CD4-positive, alpha-beta memory T cell (primary cell): Measurements from ENCODE around the gene DNAJB14. TPM values are rescaled to one million over a fixed set of nuclear protein-coding genes. Genes with fewer than 3 reads are reported as not detected.

Source experiments
- CTCF ChIA-PET: fragments of 350-600 bp; sonication (Branson Sonifier 250); formaldehyde crosslinking; loops from one replicate; lab custom pipeline; 2021; ENCODE audit warnings: inconsistent platforms; ENCODE audit not compliant: partially characterized antibody; lab: Charles Lee
- POLR2A ChIA-PET: fragments of 350-600 bp; sonication (Branson Sonifier 250); formaldehyde crosslinking; loops from one replicate; lab custom pipeline; 2021; ENCODE audit not compliant: partially characterized antibody; lab: Charles Lee
- DNase-seq, 5 donors: peaks; one replicate each; pipeline versions ENCODE4 v3.0.0 to v3.0.0-alpha.2; 2020 to 2022; ENCODE audit warnings: mixed read lengths in 1 of 5
- H3K27ac ChIP-seq: one replicate; pipeline ENCODE4 v1.7.0; 2013; ENCODE audit warnings: low read depth, low read length
- H3K27me3 ChIP-seq: 2 replicates; pipeline ENCODE4 v1.7.0; 2013; ENCODE audit warnings: mild to moderate bottlenecking, low read length, moderate library complexity; ENCODE audit not compliant: insufficient read depth
- H3K36me3 ChIP-seq: 2 replicates; pipeline ENCODE4 v1.7.0; 2013; ENCODE audit warnings: mild to moderate bottlenecking, low read length, moderate library complexity; ENCODE audit not compliant: insufficient read depth
- H3K4me1 ChIP-seq: 2 replicates; pipeline ENCODE4 v1.7.0; 2013; ENCODE audit warnings: mild to moderate bottlenecking, low read length, moderate library complexity; ENCODE audit not compliant: insufficient read depth
- H3K4me3 ChIP-seq, 2 donors: one replicate each; pipeline ENCODE4 v1.7.0; 2013; ENCODE audit warnings: low read length in 2 of 2, mild to moderate bottlenecking in 1 of 2
- H3K9me3 ChIP-seq, 2 donors: one replicate each; pipeline ENCODE4 v1.7.0; 2013; ENCODE audit warnings: low read length in 2 of 2, control low read depth in 1 of 2; ENCODE audit not compliant: control insufficient read depth in 1 of 2
- H3K27ac Mint-ChIP-seq, 7 donors: one replicate each; pipeline ENCODE4 v1.8.0; 2020 to 2021; ENCODE audit warnings: mixed read lengths in 7 of 7, mild to moderate bottlenecking in 6 of 7, inconsistent platforms in 3 of 7, moderate library complexity in 3 of 7
- H3K27me3 Mint-ChIP-seq, 2 donors: one replicate each; pipeline ENCODE4 v1.8.0; 2020 to 2021; ENCODE audit warnings: mixed read lengths in 2 of 2
- H3K36me3 Mint-ChIP-seq, 2 donors: one replicate each; pipeline ENCODE4 v1.8.0; 2020 to 2021; ENCODE audit warnings: mixed read lengths in 2 of 2, inconsistent platforms in 1 of 2, mild to moderate bottlenecking in 1 of 2
- H3K4me1 Mint-ChIP-seq, 4 donors: one replicate each; pipeline ENCODE4 v1.8.0; 2020 to 2021; ENCODE audit warnings: mixed read lengths in 4 of 4, mild to moderate bottlenecking in 1 of 4
- H3K4me3 Mint-ChIP-seq, 8 donors: one replicate each; pipeline ENCODE4 v1.8.0; 2020 to 2021; ENCODE audit warnings: mixed read lengths in 8 of 8, mild to moderate bottlenecking in 7 of 8, moderate library complexity in 6 of 8, inconsistent platforms in 3 of 8
- H3K9me3 Mint-ChIP-seq, 8 donors: one replicate each; pipeline ENCODE4 v1.8.0; 2020 to 2021; ENCODE audit warnings: mixed read lengths in 8 of 8, mild to moderate bottlenecking in 5 of 8, inconsistent platforms in 3 of 8, moderate library complexity in 1 of 8
- intact Hi-C: fragments of 100-400 bp; cut with micrococcal nuclease; formaldehyde crosslinking; loops from one replicate; pipeline ENCODE4 v1.15.1; 2023
- polyA plus RNA-seq, 2 donors: library from polyadenylated mRNA; unstranded; fragments of 300-500 nt; fragmentation: Illumina TruSeq; gene quantifications; one replicate each; pipeline ENCODE4 v1.2.3, GENCODE V29; 2021
- total RNA-seq, 2 experiments: library from RNA; stranded (reverse); gene quantifications; one replicate each; pipeline ENCODE4 v1.2.3, GENCODE V29; 2021

The DNAJB14 gene
- total and polyA plus RNA-seq, 4 experiments from 2014 or later, result 44.9 to 76.7 (median 70.4) TPM

GRCh38 chr4:99846891-99847290, 99.5 kb downstream of the DNAJB14 start:
- H3K4me3 ChIP-seq, result peak overlapping the region in 1 of 2 donors; percentile 38
- Mint-ChIP-seq H3K4me1 (peaks cover 39 to 64% (median 52%) of the 10 kb centered on the region in 4 donors), H3K27me3 (no peaks in the 10 kb centered on the region), H3K9me3 (no peaks in the 10 kb centered on the region), H3K4me3 (peak overlapping the region in 5 of 8 donors; percentile 63 to 86 (median 82)), H3K27ac (peak overlapping the region; percentile 32 to 98 (median 93)), H3K36me3 (peaks cover 16 to 18% of the 10 kb centered on the region in 2 donors)
- H3K27ac ChIP-seq, result peak overlapping the region; percentile 37
- no peak for DNase-seq
- CTCF ChIA-PET, result interaction anchor here (1.0 to 4.7 kb wide), 4 partner anchors 30 to 247 kb away, joined by 3 to 37 read pairs (median 7); partner anchors contain the start of gene DAPP1
- intact Hi-C loops, result loop anchor here (1.0 to 5.0 kb wide), 2 partner anchors 29 to 45 kb away; partner anchors contain the start of gene LAMTOR3
- H3K4me1 ChIP-seq, result peaks cover 62% of the 10 kb centered on the region
- no peaks in the 10 kb centered on the region for H3K27me3 ChIP-seq
- POLR2A ChIA-PET, result interaction anchor here (0.9 to 3.9 kb wide), 8 partner anchors 9 to 758 kb away, joined by 3 to 41 read pairs (median 5); partner anchors contain the start of genes ADH5, DAPP1, DNAJB14 and H2AZ1
- no peaks in the 10 kb centered on the region for H3K9me3 ChIP-seq
- H3K36me3 ChIP-seq, result no peaks in the 10 kb centered on the region

Other genes with a start within 250 kb of the DNAJB14 start
- gene DAPP1, start 129.8 kb downstream of the DNAJB14 start, total RNA-seq, result 10 to 100 TPM; 21.3 to 23.0 TPM
- gene DAPP1, start 129.8 kb downstream of the DNAJB14 start, polyA plus RNA-seq, result 10 to 100 TPM; 16.8 to 27.7 TPM
- gene LAMTOR3, start 52.2 kb downstream of the DNAJB14 start, total RNA-seq, result 10 to 100 TPM; 24.2 to 27.0 TPM
- 10 to 100 TPM; 29.0 to 45.6 TPM for gene LAMTOR3, start 52.2 kb downstream of the DNAJB14 start, polyA plus RNA-seq
- gene H2AZ1, start 3.7 kb upstream of the DNAJB14 start, total RNA-seq, result 100 to 1,000 TPM; 146 to 157 TPM
- 100 to 1,000 TPM; 359 to 521 TPM for gene H2AZ1, start 3.7 kb upstream of the DNAJB14 start, polyA plus RNA-seq
- not detected for gene DDIT4L, start 243.8 kb upstream of the DNAJB14 start, total RNA-seq
- under 1 TPM in 1 of 2 donors, not detected in 1; 0.32 TPM for gene DDIT4L, start 243.8 kb upstream of the DNAJB14 start, polyA plus RNA-seq